Measurements from ENCODE around the gene CHMP2A.
A peak's percentile ranks its signal among the peaks of the same experiment; 100 is the strongest.

CHMP2A gene

DNA sequence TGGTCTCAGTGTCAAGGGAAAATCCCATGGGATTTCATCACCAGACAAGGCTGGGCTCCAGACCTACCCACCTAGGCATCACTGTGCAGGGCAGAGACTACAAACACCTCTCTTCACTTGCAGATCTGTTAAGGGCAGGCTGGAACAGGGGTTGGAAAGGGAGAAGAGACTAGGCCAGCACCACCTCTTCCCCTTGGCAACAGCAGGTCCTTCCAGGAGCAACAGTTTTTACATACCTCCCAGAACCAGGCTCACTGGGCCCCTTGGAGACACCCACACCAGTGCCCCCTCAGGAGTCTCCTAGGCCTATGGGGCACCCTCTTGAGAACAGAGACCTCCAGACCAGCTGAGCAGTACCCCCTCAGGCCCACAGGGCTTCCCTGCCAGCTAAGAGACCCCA, 6.0 kb upstream of the CHMP2A start:
- no peak for FAIRE-seq
- DNase-seq (ENCODE audit: insufficient read length, low spot score) = no peak
- TF ChIP-seq CTCF (IDR thresholded peaks at IDR 0.05; ENCODE audit: insufficient read depth, missing control alignments) = no peak

DNA sequence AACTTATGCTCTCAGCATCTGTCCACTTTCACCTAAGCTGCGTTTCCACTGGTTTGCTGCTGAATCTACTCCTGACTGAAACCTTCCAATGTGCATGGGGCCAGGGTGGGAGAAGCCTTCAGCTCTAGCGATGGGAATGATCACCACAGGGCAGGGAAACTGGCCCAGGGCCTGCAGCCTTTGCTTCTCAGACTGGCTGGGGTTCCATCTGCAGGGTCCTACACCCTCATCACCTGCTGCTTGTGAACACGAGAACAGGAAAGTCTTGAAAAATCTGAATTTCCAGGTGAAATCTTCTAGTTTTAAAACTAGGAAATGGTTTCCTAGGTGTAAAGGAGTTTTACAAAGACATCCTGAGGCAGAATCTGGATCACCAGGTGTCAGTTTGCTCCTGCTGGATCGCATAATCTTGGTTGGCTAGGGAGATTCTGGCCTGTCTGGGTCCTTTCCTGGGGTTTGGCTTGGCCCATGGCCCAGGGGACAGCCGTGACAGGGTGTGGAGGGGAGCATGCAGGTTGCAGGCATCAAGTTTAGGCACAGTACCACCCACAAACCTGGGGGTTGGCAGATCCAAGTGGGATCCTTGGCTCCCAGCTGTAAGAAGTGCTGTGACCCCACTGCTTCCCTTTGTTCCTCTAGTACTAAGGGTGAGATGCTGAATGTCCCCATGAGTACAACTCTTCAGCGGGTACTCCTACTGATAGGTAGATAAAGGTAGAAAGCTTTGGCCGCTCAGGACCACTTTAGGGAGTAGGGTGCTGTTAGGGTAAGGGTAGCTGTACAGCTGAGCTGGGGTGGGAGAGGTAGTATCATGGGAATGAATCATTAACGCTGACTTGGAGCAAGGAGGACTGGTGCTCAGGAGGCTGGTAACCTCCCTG, 5.3 kb upstream of the CHMP2A start:
- no peak for TF ChIP-seq CTCF (IDR thresholded peaks at IDR 0.05; ENCODE audit: insufficient read depth, missing control alignments)
- FAIRE-seq = no peak
- DNase-seq (ENCODE audit: insufficient read length, low spot score) = no peak

DNA sequence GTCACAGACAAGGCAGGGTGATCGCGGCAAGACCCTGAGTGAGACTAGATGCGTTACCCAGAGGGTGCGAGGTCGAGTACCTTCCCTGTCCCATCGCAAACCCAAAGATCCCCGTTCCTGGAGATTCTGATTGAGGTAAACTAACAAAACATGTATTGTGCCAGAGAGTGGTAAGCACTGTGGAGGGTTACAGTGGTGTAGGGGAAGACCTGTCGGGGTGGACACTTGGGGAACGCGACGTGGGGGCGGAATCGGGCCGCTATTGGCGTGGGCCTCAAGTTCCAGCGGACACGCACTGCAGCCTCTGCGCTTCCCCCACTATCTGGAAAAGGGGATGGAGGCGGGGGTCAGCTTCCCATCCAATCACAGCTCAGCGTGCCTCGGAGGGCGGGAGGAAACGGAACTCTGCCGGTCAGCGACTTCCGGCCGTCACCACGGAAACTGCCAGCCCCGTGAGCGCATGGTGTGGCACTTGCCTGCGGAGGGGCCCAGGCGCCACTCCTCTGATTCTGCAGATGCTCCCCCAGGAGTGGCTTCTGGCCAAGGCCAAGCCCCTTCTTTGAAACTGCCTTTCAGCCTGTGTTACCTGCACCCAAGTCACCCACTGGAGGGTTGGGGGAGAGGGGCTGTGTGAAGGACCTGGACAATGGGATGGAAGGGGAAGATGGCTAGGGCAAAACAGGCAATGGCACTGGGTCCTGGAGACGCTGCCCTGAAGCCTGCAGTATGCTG, 4.5 kb upstream of the CHMP2A start:
- DNase-seq (ENCODE audit: insufficient read length, low spot score) = peak; percentile 72
- FAIRE-seq = no peak
- no peak for TF ChIP-seq CTCF (IDR thresholded peaks at IDR 0.05; ENCODE audit: insufficient read depth, missing control alignments)

DNA sequence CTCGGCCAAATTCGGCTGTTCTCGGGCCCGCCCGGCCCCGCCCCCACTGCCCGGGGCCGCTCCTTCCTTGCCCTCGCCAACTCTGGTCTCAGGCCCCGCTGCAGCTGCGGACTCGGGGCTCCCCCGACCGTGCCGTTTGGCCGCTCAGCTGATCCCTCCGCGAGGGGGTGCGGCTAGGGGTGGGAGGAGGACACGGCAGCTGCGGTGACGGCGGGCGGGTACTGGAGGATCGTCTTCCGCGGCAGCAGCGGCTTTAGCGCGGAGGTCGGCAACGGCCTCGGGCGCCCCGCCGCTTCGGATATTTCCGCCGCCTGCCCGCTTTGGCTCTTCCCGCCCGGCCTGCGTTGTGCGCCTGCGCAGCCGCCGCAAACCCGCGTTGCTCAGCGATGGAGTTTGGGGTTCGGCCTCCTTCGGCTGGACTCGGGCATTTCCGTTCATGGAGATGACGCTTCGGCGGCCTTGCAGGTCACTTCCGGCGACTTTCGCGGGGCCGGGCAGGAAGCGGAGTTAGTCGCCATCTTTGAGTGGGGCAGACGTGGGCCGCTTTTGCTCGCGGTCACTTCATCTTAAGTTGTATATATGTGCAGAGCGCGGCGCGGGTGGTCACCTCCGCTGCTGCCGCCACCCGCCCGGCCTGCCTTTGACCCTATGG, 3.8 kb upstream of the CHMP2A start:
- no peak for FAIRE-seq
- DNase-seq (ENCODE audit: insufficient read length, low spot score) = peak; percentile 63

DNA sequence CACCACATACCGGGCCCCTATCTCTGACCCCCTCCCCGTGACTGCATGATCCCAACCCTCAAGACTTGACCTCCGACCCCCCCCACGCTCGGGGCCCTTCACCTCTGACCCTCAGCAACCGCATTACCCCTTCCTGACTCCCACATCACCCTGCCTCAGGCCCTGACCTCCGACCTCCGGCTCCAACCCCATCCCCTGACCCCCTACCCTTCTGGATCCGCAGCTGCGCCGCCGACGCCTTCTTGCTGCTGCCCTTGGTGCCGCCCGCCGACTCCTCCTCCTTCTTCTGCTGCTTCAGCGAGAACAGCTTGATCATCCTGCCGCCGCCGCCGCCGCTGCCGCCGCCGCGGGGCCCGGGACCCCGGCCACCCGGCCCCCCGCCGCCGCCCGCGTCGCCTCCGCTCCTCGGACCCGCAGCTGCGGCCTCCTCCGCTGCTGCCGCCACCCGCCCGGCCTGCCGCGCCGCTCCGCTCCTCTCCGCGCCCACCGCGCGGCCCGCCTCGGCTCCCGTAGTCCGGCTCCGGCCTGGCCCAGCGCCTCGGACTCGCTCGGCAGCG, 3.2 kb upstream of the CHMP2A start, which contains the start of gene UBE2M:
Gene UBE2M (minus strand): TSS at position 546 of the 557 bp plus-strand sequence. CDS start 230 bp downstream, at position 316.
- TF ChIP-seq CTCF (IDR thresholded peaks at IDR 0.05; ENCODE audit: insufficient read depth, missing control alignments) = no peak
- FAIRE-seq (no peak), DNase-seq (ENCODE audit: insufficient read length, low spot score) (no peak)

More for the DNA sequence above, 3.8 kb upstream of the CHMP2A start:
- TF ChIP-seq CTCF (IDR thresholded peaks at IDR 0.05; ENCODE audit: insufficient read depth, missing control alignments) = no peak

GRCh38 chr19:58557221-58558065, 2.5 kb upstream of the CHMP2A start:
- no peak for FAIRE-seq

More at GRCh38 chr19:58557221-58558065, 2.5 kb upstream of the CHMP2A start:
- no peak for TF ChIP-seq CTCF (IDR thresholded peaks at IDR 0.05; ENCODE audit: insufficient read depth, missing control alignments)
- no peak for DNase-seq (ENCODE audit: insufficient read length, low spot score)

Data from D721Med (cell line).